ENCODE data around the gene MYOM1.

MYOM1 gene

GRCh38 chr18:3140986-3141639, 78.7 kb downstream of the MYOM1 start:
- Histone ChIP-seq H4K20me1 (ENCODE audit: control insufficient read depth, insufficient read depth, low read depth, low read length) (no peaks in the 10 kb centered on the region), H3K27me3 (ENCODE audit: control insufficient read depth, low read length) (no peaks in the 10 kb centered on the region), H3K9me3 (ENCODE audit: control insufficient read depth, insufficient read depth, low read length) (no peaks in the 10 kb centered on the region), H3K4me2 (ENCODE audit: low read length) (no peak overlapping the region), H3K36me3 (ENCODE audit: control insufficient read depth, low read length) (no peaks in the 10 kb centered on the region), H3K9me2 (replicated peaks; ENCODE audit: control insufficient read depth, low read length) (no peaks in the 10 kb centered on the region), H3F3A (ENCODE audit: control insufficient read depth, insufficient read depth) (no peaks in the 10 kb centered on the region), H3K79me2 (ENCODE audit: control insufficient read depth, low read length) (no peaks in the 10 kb centered on the region), H3K4me1 (ENCODE audit: control insufficient read depth, low read length) (0 out of 2 replicates have a peak, but pooled peaks cover 2% of the 10 kb centered on the region), H3K27ac (ENCODE audit: low read depth, low read length) (no peak overlapping the region), H3K4me3 (ENCODE audit: low read length) (no peak overlapping the region)
- TF ChIP-seq CTCF (IDR thresholded peaks at IDR 0.05; ENCODE audit: low read depth, low read length, poor library complexity, severe bottlenecking) (no peak), EZH2phosphoT487 (IDR thresholded peaks at IDR 0.05; ENCODE audit: borderline replicate concordance, low read length) (no peak)

DNA sequence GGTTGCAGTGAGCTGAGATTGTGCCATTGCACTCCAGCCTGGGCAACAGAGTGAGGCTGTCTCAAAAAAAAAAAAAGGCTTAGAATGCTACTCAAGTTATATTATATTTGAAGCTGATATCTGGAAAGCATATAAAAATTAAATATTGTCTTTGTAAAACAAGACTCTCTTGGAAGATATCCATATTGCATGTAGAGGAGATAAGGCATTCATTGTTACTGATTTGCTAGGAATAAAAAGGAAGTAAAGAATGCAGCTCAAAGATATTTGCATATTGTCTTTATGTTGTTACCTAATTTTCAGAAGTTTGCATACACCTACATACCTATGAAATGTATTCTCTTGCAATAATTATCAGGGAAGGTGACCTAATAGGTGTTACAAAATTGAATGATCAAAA, 79.4 kb downstream of the MYOM1 start:
- H3K36me3 ChIP-seq (ENCODE audit: control insufficient read depth, low read length): no peaks in the 10 kb centered on the region
- no peak overlapping the region for H3K4me2 ChIP-seq (ENCODE audit: low read length)
- TF ChIP-seq CTCF (IDR thresholded peaks at IDR 0.05; ENCODE audit: low read depth, low read length, poor library complexity, severe bottlenecking) (no peak), EZH2phosphoT487 (IDR thresholded peaks at IDR 0.05; ENCODE audit: borderline replicate concordance, low read length) (no peak)
- H3F3A ChIP-seq (ENCODE audit: control insufficient read depth, insufficient read depth): no peaks in the 10 kb centered on the region
- no peaks in the 10 kb centered on the region for H4K20me1 ChIP-seq (ENCODE audit: control insufficient read depth, insufficient read depth, low read depth, low read length)
- H3K27me3 ChIP-seq (ENCODE audit: control insufficient read depth, low read length): no peaks in the 10 kb centered on the region
- no peaks in the 10 kb centered on the region for H3K9me2 ChIP-seq (replicated peaks; ENCODE audit: control insufficient read depth, low read length)
- H3K79me2 ChIP-seq (ENCODE audit: control insufficient read depth, low read length): no peaks in the 10 kb centered on the region
- H3K4me1 ChIP-seq (ENCODE audit: control insufficient read depth, low read length): 0 out of 2 replicates have a peak, but pooled peaks cover 2% of the 10 kb centered on the region
- H3K4me3 ChIP-seq (ENCODE audit: low read length): no peak overlapping the region
- no peaks in the 10 kb centered on the region for H3K9me3 ChIP-seq (ENCODE audit: control insufficient read depth, insufficient read depth, low read length)
- H3K27ac ChIP-seq (ENCODE audit: low read depth, low read length): no peak overlapping the region

DNA sequence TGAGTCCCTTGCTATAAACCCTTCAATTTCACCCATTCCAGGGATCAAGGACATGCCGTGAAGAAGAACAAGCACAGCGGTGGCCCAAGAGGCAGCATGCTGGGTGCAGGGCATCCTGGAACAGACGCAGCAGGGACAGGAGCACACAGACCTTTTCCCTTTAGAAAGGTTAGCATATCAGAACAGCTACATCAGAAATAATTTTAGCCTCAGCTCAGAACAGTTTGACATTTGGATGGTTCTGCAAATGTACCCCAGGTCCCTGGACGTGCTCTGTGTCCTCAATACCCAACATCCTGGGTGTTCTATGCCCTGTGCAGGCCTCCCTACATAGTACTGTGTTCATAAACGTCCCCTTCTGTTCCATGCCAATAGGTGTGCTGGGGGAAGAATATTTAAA, 80.4 kb downstream of the MYOM1 start:
- TF ChIP-seq EZH2phosphoT487 (IDR thresholded peaks at IDR 0.05; ENCODE audit: borderline replicate concordance, low read length) (no peak), CTCF (IDR thresholded peaks at IDR 0.05; ENCODE audit: low read depth, low read length, poor library complexity, severe bottlenecking) (no peak)
- no peaks in the 10 kb centered on the region for H3K9me3 ChIP-seq (ENCODE audit: control insufficient read depth, insufficient read depth, low read length)
- H3K36me3 ChIP-seq (ENCODE audit: control insufficient read depth, low read length): no peaks in the 10 kb centered on the region
- no peak overlapping the region for H3K4me3 ChIP-seq (ENCODE audit: low read length)
- no peaks in the 10 kb centered on the region for H3K27me3 ChIP-seq (ENCODE audit: control insufficient read depth, low read length)
- no peaks in the 10 kb centered on the region for H3F3A ChIP-seq (ENCODE audit: control insufficient read depth, insufficient read depth)
- H3K27ac ChIP-seq (ENCODE audit: low read depth, low read length): no peak overlapping the region
- no peaks in the 10 kb centered on the region for H3K9me2 ChIP-seq (replicated peaks; ENCODE audit: control insufficient read depth, low read length)
- H4K20me1 ChIP-seq (ENCODE audit: control insufficient read depth, insufficient read depth, low read depth, low read length): no peaks in the 10 kb centered on the region
- 0 out of 2 replicates have a peak, but pooled peaks cover 2% of the 10 kb centered on the region for H3K4me1 ChIP-seq (ENCODE audit: control insufficient read depth, low read length)
- H3K79me2 ChIP-seq (ENCODE audit: control insufficient read depth, low read length): no peaks in the 10 kb centered on the region
- H3K4me2 ChIP-seq (ENCODE audit: low read length): no peak overlapping the region

All from DOHH2 (cell line).